HFF-Myc (cell line): ENCODE results near the gene RIC1.
A peak's percentile ranks its signal among the peaks of the same experiment; 100 is the strongest.
"Not testable (repeated sequence)": the region's sequence is repeated elsewhere in the genome, so short reads cannot be mapped to it uniquely, and the experiment has no call there.

Experiments
- DNase-seq: peaks from one replicate; pipeline ENCODE4 v3.0.0-alpha.2; 2011; ENCODE audit warnings: low read depth; ENCODE audit errors: extremely low read depth
- H3K4me3 ChIP-seq: replicated peaks from 2 replicates; pipeline ENCODE4 v1.5.1; 2011; ENCODE audit warnings: low read depth, mild to moderate bottlenecking, control low read depth, low read length
- CTCF ChIP-seq: IDR thresholded peaks from 2 replicates; pipeline ENCODE4 v1.5.1; 2012; ENCODE audit warnings: mild to moderate bottlenecking, low read depth, low read length, control low read depth; ENCODE audit errors: missing control alignments

The RIC1 gene

GRCh38 chr9:5665059-5665458, 36.2 kb downstream of the RIC1 start:
- TF ChIP-seq CTCF = no peak
- DNase-seq = no peak
- no peak overlapping the region for H3K4me3 ChIP-seq

GRCh38 chr9:5667391-5667790, 38.5 kb downstream of the RIC1 start:
- H3K4me3 ChIP-seq = no peak overlapping the region
- no peak for DNase-seq

GRCh38 chr9:5670079-5670478, 41.2 kb downstream of the RIC1 start:
- DNase-seq = no peak
- no peak overlapping the region for H3K4me3 ChIP-seq
- no peak for TF ChIP-seq CTCF

More at GRCh38 chr9:5667391-5667790, 38.5 kb downstream of the RIC1 start:
- no peak for TF ChIP-seq CTCF

- no peak for TF ChIP-seq CTCF
- H3K4me3 ChIP-seq = no peak overlapping the region
- no peak for DNase-seq
Observed at GRCh38 chr9:5671711-5672353, 42.9 kb downstream of the RIC1 start.

GRCh38 chr9:5675046-5675445, 46.1 kb downstream of the RIC1 start:
- not testable (repeated sequence) for H3K4me3 ChIP-seq, DNase-seq

GRCh38 chr9:5683591-5683990, 54.7 kb downstream of the RIC1 start:
- DNase-seq, H3K4me3 ChIP-seq: not testable (repeated sequence)

- H3K4me3 ChIP-seq = no peak overlapping the region
- peak; percentile 31 for DNase-seq
- no peak for TF ChIP-seq CTCF
Observed at GRCh38 chr9:5684101-5684500, 55.2 kb downstream of the RIC1 start.

GRCh38 chr9:5688109-5688508, 59.2 kb downstream of the RIC1 start:
- no peak for DNase-seq
- no peak overlapping the region for H3K4me3 ChIP-seq
- TF ChIP-seq CTCF = no peak
